Left colon (tissue), 2 donors: ENCODE measurements around the gene CNTFR. TPM values are rescaled to one million over a fixed set of nuclear protein-coding genes. Genes with fewer than 3 reads are reported as not detected.

ENCODE experiments used
- ATAC-seq: fragments of 200-7000 bp; cut with Tn5 transposase; one replicate; pipeline ENCODE4 v1.9.1; 2020; ENCODE audit warnings: mild to moderate bottlenecking, moderate library complexity
- DNase-seq, 2 donors: peaks; one replicate each; pipeline ENCODE4 v3.0.0-alpha.2; 2020
- intact Hi-C, 2 donors: fragments of 100-400 bp; cut with DNase I in 1 of 2; cut with micrococcal nuclease in 1 of 2; formaldehyde crosslinking; loops; one replicate each; pipeline versions ENCODE4 v1.11.2 to v1.14.0; 2022; cut with DNase I, micrococcal nuclease
- total RNA-seq, 2 donors: library from RNA; stranded (reverse); fragmentation: NEBNext Ultra II Directional; extraction: Animal tissue kit (Norgen Biotek cat#: 25700); gene quantifications; one replicate each; pipeline ENCODE4 v1.2.1, GENCODE V29; 2021
- donor health status: DM: no; HTN: no; CAD: no.
- donor health status: DM: yes; HTN: yes; CAD: no.

The CNTFR gene
- total RNA-seq, 2 donors from 2014 or later = 6.4 to 13.1 TPM

DNA sequence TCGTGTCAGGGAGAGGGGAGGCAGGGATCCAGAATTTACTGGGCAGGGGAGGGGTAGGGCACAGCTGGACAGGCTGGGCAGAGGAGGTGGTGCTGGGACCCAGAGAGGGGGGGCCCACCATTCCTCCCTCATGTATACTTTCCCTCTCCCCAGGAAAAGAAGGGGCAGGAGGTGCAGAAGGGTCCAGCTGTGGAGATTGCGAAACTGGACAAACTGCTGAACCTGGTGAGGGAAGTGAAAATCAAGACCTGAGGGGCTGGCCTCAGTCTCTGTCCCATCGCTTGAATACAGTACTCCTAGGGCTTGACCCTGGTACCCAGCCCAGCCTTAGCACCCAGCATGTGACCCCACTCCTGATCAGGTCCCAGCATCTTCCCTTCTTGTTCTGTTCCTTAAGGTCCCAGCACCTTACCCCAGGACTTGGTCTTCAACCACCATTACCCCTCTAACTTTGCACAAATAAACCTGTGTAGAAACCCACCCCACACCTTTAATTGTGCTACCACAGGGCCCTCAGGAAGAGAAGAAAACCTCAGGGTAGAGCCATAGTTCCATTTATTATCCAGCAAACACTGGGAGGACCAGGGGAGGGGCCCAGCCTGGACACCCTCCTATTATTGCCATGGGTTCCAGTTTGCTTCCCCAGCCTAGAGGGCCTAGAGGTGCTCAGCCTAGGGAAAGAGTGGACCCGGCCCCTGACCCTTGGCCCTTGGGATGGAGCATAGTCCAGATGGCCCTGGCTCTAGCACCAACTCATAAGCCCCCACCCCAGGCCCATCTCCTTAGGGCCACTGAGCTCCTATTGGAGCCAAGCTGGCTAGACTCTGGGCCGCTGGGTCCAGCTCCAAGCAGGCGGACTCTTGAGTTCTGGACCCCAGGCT lies 68.8 kb downstream of the CNTFR start:
- intact Hi-C loops = no loop called here
- DNase-seq = no peak
- no peak for ATAC-seq

DNA sequence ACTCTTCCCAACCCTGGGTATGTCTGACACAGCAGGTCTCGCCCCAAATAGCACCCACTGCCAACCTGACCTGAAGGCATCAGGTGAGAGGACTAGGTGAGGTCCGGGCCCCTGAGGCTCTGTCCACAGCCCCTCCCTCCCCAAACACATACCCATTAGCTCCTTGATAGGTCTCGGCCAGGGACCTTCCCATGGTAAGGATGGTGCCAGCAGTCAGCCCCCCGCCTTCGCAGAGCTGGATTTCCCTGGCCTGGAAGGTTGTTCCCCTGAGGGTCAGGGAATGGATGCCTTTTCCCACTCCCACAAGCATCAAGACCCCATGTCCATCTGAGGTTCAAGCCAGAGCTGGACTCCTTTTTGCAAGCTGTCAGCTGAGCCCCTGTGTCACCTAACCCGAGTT lies 69.4 kb downstream of the CNTFR start:
- intact Hi-C loops = no loop called here
- DNase-seq = no peak
- no peak for ATAC-seq

DNA sequence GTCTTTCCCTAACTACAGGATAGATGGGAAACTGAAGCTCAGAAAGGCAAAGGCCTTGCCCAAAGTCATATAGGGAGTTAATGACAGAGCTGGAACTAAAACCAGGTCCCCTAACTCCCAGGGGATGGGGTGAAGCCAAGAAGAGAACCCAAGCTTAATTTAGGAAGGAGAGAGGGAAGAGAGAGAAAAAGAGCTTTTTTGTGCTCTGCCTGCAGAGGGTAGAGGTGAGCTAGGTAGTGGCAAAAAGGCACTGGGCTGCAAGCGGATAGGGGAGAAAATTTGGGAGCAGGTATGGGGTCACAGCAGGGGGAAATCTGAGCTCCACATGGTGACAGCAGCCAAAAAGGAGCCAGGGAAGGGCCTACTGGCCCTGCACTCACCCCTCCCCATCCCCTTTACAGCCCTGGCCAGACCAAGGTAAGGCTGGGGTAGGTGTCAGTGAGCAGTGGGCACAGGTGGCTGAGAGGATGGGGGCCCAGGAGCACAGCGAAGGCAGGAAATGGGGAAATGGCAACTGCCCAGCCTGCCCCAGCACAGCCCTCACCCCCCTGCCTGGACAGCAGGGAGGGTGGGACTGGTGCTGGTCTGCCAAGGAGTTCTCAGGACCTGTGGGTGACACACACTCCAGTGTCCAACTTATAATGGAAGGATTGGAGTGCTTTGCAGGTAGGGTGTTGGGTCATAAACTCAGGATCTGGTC lies 70.1 kb downstream of the CNTFR start:
- DNase-seq (no peak), ATAC-seq (no peak)
- intact Hi-C loops = no loop called here

DNA sequence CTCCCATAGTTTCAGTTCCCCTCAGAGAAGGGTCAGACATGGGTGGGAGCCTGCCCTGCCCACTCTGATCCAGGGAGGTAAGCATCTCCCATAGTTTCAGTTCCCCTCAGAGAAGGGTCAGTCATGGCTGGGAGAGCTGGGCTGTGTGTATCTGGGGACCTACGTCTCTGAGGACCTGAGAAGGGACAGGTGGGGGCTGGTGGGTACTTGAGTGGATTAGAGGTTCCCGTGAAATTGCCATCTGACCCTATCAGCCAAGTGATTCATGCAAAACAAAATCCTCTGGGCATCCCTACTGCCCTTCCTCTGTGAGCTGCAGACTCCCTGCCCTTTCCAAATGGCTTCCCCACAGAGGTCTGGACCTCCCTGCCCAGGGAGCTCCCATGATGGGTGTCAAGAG lies 70.6 kb downstream of the CNTFR start:
- intact Hi-C loops = no loop called here
- ATAC-seq (no peak), DNase-seq (no peak)

DNA sequence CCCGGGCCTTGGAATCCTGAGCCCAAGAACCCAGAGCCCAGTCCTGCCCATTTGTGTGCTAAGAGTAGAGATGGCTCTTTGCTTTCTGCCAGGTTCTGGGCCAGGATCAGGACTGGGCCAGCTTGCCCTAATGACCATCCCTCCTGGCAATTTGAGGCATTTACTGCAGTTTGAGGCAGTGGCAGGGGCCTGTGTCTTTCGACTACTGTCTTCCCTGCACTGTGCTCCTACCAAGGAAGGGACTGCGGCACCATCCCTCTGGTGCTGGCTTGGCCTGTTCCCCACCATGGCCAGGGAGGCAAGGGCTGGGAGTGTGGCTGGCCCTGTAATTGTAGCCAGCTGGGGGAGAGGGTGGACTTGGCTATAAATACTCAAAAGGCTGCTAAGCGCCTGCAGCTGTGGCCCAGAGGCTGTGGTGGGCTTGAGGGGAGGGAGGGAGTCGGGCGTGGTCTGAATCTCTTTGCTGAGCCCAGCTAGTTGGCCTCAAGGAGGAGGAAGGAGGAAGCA lies 71.4 kb downstream of the CNTFR start:
- ATAC-seq = no peak
- intact Hi-C loops = no loop called here
- no peak for DNase-seq

DNA sequence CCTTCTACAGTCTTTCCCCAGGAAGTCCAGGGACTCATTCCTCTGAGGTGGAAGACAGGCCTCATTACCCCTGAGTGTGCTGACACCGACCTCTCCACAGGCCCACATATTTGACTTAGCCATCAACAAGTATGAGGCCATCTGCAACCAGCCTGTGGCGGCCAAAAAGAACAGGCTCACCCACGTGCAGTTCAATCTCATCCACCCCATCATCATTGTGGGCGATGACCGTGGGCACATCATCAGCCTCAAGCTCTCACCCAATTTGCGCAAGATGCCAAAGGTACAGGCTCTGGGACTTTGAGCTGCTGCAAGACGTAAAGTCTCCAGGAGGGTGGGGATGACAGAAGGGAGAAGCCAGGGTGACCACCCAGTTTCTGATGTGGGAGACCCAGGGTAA lies 72.3 kb downstream of the CNTFR start:
- DNase-seq = no peak
- intact Hi-C loops = no loop called here
- ATAC-seq = no peak

DNA sequence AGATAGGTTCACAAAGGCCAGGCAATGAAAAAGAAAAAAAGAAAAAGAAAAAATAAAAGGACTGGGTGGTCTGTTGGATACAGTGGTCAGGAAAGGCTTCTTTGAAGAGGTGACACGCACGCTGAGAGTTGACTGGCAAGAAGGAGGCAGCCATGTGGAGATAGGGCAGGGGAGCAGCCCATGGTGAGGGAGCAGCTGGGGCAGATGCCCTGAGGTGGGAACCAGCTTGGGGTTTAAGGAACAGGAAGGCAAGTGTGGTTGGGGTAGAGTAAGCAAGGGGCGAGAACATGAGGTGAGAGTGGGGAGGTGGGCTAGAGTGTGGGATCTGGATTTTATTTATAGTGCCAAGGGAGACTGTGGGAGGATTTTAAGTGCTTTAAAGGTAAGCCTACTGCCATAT lies 73.6 kb downstream of the CNTFR start:
- intact Hi-C loops = no loop called here
- DNase-seq (no peak), ATAC-seq (no peak)

DNA sequence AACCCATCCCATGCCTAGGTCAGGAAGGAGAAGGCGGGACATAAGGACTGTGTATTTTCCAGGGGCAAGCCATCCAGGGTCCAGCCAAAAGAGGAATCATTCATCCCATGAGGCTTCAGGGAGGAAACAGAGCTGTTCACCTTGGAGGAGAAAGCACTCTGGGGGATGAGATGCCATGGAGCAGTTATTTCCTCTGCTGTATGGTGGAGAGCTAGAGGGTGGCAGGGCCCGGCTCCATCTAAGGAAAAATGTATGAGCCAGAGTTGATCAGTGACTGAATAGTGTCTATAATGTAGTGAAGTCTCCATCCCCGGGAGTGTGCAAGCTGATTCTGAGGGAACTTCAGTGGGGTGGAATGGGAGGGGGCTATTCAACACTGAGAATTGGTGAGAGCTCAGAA lies 74.7 kb downstream of the CNTFR start:
- intact Hi-C loops = no loop called here
- no peak for DNase-seq
- no peak for ATAC-seq

DNA sequence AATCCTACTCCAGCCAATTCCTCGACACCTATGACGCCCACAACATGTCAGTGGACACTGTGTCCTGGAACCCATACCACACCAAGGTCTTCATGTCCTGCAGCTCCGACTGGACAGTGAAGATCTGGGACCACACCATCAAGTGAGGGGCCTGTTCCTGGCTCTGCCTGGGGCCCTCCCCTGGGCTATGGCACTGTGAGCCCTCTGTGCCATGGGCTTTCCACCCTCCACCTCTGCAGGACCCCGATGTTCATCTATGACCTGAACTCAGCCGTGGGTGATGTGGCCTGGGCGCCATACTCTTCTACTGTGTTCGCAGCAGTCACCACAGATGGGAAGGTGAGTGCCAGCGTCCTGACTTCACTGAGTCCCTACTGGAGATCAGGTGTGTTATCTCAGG lies 75.1 kb downstream of the CNTFR start:
- no peak for DNase-seq
- no peak for ATAC-seq
- intact Hi-C loops = no loop called here

DNA sequence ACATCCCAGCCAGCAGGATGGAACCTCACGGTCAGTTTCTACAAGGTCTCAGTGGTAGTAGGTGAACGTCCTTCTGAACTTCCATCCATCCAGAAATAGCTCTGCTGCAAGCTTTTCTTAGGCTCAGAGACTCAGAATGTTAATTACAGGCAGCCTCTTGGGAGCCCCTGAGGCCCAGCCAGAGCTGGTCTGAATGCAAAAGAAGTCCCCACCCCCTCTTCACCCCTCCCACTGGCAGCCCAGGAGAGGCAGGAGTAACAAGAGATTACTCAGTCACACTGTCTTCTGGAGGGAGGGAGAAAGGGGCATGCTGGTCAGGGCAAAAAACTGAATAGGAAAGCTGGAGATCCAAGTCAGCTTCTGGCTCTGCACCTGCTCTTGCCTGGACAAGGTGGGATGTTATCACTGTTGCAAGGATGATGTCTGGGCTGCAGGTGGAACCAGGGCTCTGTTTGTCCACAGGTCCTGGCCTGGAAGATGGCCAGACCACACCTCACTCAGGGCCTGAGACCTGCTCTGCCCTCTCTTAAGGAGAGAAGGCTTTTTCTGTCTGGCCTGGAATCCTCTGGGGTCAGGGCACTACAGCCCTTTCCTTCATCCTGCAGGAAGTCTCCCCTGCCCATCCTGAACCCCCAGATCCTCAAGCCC lies 75.8 kb downstream of the CNTFR start:
- intact Hi-C loops = no loop called here
- no peak for ATAC-seq
- no peak for DNase-seq

DNA sequence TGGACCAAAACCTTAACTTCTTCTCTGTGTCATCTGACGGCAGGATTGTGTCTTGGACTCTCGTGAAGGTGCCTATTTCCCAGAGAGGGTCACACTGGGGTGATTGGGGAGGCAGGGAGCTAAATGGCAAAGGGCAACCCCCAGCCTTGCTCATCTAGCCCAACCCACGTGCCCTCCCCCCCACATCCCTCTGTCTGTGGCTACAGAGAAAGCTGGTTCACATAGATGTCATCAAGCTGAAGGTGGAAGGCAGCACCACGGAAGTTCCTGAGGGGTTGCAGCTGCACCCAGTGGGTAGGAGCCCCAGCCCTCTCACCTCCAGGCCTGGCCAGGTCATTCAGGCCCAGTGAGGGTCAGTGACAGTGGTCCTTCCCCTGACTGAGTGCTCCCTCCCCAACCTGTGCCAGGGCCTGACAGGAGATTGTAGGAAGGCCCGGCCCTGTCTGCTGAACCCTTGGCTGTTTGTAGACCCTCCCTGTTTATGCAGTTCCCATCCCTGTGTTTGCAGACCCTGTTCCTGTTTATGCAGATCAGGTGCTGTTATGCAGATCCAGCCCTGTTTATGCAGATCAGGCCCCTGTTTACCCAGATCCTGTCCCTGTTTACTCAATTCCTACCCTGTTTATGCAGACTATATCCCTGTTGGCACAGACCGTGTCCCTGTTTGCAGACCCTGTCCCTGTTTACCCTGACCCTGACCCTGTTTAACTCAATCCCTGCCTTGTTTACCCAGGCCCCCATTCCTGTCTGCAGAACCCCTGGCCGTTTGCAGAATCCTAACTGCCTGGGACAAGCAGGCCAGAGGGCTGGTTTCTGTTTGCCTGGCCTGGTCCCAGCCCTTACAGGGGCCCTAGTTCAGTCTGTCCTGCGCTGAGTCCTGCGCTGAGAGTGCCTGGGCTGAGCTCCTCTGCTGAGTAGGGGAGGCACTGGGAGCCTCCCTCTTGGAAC lies 77.1 kb downstream of the CNTFR start:
- no peak for ATAC-seq
- no peak for DNase-seq
- intact Hi-C loops = no loop called here

DNA sequence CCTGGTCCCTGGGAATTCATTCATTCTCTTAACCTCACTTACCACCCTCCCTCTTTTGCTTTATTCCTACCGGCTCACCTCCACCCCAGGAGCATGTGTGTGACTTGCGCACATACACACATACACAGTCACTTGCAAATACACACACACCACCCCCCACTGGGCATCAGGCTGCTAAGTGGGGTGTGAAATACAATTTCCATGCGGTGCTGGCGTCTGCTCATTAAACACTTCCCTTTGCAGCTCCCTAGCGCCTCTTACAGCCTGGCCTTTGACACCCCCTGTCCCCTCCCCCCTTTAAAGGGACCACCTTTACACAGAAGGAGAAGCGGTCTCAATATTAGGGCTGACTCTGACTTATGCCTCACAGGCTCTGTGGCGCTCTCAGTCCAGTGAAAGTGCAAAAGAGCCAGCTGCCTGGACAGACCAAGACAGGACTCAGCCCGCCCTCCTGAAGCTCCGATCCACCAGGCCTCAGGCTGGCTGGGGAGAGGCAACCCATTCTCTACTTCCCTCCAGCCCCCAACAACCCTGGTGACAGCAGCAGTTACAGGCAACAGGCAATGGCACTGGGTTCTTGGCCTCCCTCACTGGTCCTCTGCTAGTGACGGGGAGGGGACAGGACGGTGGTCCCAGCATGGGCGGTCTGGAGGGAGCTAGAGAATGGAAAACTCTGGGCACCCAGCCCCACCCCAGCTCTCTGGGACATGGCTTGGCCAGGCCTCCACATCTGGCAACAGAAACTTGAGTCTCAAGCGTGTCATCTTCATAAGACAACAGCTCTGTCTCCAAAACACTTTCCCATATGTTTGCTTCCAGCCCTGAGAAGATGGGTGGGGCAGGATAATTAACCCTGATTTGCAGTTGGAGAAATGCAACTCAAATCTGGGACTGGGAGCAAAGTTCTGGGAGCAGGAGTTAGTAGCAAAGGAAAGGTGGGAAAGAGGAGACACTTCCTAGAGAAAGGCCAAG lies 78.7 kb downstream of the CNTFR start:
- intact Hi-C loops = no loop called here
- DNase-seq = no peak
- ATAC-seq = peak; percentile 60

DNA sequence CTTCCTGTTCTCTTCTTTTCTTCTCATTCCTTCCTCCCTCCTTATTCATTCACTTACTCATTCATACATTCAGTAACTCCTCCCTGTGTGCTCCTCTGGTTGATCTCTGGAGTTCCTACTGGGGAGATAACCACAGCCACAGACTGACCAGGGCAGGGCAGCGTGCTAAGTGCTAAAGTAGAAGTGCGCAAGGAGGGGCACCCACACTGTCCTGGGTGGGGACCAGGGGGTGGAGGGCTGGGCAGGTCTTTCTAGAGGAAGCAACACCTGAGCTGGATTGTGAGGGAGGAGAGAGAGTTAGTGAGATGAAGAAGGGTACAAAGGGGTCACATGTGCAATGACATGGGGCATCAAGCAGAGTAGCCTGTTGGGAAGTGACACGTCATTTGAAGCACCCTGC lies 80.6 kb downstream of the CNTFR start:
- ATAC-seq = no peak
- DNase-seq = no peak
- intact Hi-C loops = loop anchor here (10.0 kb wide), 2 partner anchors 74 to 104 kb away; no protein-coding TSS in a partner anchor

DNA sequence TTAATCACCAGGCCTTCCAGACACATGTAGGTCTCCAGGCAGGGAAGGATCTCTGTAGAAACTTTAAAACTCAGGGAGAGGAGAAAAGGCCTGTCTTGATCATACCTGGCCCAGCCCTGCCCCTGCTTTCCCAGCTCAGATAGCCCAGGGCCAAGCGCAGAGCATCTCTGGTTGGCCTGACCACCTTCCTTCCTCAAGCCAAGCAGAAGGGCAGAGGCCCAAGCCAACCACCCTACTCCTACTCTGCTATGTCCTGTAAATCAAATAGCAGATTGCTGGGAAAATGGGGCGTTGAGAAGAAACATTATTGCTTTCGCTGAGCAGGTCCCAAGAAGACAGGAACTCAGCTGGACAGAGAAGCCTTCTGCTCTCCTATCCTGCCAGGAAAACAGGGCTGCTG lies 81.1 kb downstream of the CNTFR start:
- ATAC-seq = no peak
- intact Hi-C loops = loop anchor here (10.0 kb wide), 2 partner anchors 74 to 104 kb away; no protein-coding TSS in a partner anchor

DNA sequence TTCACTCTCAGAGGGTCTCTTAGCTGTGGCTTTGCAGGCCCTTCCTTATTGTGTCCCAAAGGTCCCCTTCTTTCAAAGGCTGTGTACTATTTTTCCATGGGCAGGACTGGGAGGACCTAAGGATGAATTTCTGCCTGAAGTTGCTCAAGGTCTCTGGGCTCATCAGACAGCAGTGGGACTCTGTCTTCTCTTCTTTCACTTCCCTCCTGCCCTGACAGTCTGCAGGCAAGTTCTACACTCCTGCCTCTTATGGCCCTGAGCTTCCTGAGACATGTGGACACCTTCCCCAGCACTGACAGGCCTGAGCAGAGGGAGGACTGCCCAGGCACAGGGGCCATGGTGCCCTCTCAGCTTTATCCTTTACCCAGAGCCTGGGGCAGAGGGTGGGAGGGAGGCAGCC lies 81.6 kb downstream of the CNTFR start:
- intact Hi-C loops = loop anchor here (10.0 kb wide), 2 partner anchors 73 to 103 kb away; no protein-coding TSS in a partner anchor
- ATAC-seq = no peak
- no peak for DNase-seq

More for the DNA sequence above, 81.1 kb downstream of the CNTFR start:
- no peak for DNase-seq

DNA sequence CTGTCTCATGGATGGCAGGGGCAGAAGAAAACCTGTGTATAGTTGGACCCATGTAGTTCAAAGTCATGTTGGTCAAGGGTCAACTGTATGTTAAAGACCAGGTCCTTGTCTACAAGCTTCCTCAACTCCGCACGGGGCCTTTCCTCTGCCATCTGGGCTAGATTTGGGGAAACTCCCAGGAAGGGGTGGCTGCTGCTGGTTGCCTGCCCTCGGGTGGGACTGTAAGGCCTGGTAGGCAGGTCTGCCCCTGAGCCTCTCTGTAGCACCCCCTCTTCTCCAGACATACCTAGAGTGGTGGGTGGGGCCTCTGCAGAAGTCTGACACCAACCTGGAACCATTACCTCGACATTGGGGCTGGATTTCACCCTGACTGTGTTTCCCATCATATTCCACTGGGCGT lies 82.0 kb downstream of the CNTFR start:
- intact Hi-C loops = loop anchor here (10.0 kb wide), 2 partner anchors 73 to 103 kb away; no protein-coding TSS in a partner anchor

DNA sequence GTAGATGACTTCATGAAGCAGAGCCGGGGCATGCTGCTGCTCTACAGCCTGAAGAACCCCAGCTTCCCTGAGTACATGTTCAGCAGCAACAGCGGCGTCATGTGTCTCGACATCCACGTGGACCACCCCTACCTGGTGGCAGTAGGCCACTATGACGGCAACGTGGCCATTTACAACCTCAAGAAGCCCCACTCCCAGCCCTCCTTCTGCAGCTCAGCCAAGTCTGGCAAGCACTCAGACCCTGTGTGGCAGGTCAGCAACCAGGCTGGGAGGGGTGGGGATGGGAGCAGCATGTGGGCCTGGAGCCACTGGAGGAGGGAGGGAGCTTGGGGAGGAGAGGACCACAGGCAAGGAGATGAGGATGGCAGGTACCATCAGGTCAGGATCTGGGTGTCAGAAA lies 82.9 kb downstream of the CNTFR start:
- ATAC-seq (no peak), DNase-seq (no peak)
- intact Hi-C loops = loop anchor here (10.0 kb wide), 2 partner anchors 72 to 102 kb away; no protein-coding TSS in a partner anchor

More for the DNA sequence above, 82.0 kb downstream of the CNTFR start:
- ATAC-seq = no peak
- DNase-seq = no peak
